B cell (primary cell): ENCODE results near the gene IYD.

Experiments used
- CTCF ChIP-seq: fragments of 200-600 bp; IDR thresholded peaks from one replicate; pipeline ENCODE4 v1.8.0; 2022; ENCODE audit warnings: antibody characterized with exemption, mild to moderate bottlenecking
- EZH2 ChIP-seq: IDR thresholded peaks from 2 replicates; pipeline ENCODE4 v1.6.1; 2012; ENCODE audit warnings: borderline replicate concordance, low read depth, mild to moderate bottlenecking, moderate library complexity, low read length; ENCODE audit not compliant: insufficient read depth, poor library complexity, severe bottlenecking

GRCh38 chr6:150427037-150427602, 58.3 kb downstream of the IYD start:
- no peak for TF ChIP-seq CTCF
- no peak for TF ChIP-seq EZH2
